NCI-H2196 treated with DMSO at 0.1 percent for 48 hours (cell line): ENCODE results near the gene HSPBP1.
"Not testable (repeated sequence)": the region's sequence is repeated elsewhere in the genome, so short reads cannot be mapped to it uniquely, and the experiment has no call there.

Experiments used
- DNase-seq: peaks from one replicate; lab custom pipeline; 2025; ENCODE audit not compliant: unreplicated experiment; lab: John Stamatoyannopoulos, UW

The HSPBP1 gene

GRCh38 chr19:55279770-55280643 lies at the start of gene HSPBP1:
Gene HSPBP1, minus strand, starts transcription at chr19:55280110. Its CDS starts 502 bp downstream, at chr19:55279608.
- peak; percentile 95 for DNase-seq

GRCh38 chr19:55328774-55329318 lies 48.9 kb upstream of the HSPBP1 start:
- DNase-seq = not testable (repeated sequence)

GRCh38 chr19:55325172-55325571 lies 45.3 kb upstream of the HSPBP1 start, which contains the start of gene TMEM150B:
Gene TMEM150B, minus strand, starts transcription at chr19:55325341. Its CDS starts 4,305 bp downstream, at chr19:55321036.
- DNase-seq = no peak

GRCh38 chr19:55324662-55325061 lies 44.8 kb upstream of the HSPBP1 start:
- no peak for DNase-seq

- no peak for DNase-seq
These were observed 42.4 kb upstream of the HSPBP1 start for GRCh38 chr19:55322204-55322885.

GRCh38 chr19:55321466-55322137 lies 41.7 kb upstream of the HSPBP1 start:
- no peak for DNase-seq

- DNase-seq = no peak
These were observed 41.0 kb upstream of the HSPBP1 start for GRCh38 chr19:55320844-55321419.

GRCh38 chr19:55319785-55320184 lies 39.9 kb upstream of the HSPBP1 start:
- DNase-seq = no peak

GRCh38 chr19:55316646-55317045 lies 36.7 kb upstream of the HSPBP1 start:
- DNase-seq = no peak

GRCh38 chr19:55315956-55316525 lies 36.1 kb upstream of the HSPBP1 start:
- DNase-seq = no peak

GRCh38 chr19:55314396-55314795 lies 34.5 kb upstream of the HSPBP1 start:
- no peak for DNase-seq

GRCh38 chr19:55312621-55313512 lies 33.0 kb upstream of the HSPBP1 start:
- DNase-seq = no peak

- DNase-seq = no peak
These were observed 31.9 kb upstream of the HSPBP1 start for GRCh38 chr19:55311797-55312196.

- no peak for DNase-seq
These were observed 31.5 kb upstream of the HSPBP1 start for GRCh38 chr19:55311397-55311796.

- no peak for DNase-seq
These were observed 30.6 kb upstream of the HSPBP1 start for GRCh38 chr19:55310498-55310897.

GRCh38 chr19:55309448-55309847 lies 29.5 kb upstream of the HSPBP1 start:
- DNase-seq = no peak

- no peak for DNase-seq
These were observed 28.4 kb upstream of the HSPBP1 start for GRCh38 chr19:55308281-55308680.

- no peak for DNase-seq
These were observed 26.8 kb upstream of the HSPBP1 start for GRCh38 chr19:55306712-55307111.

GRCh38 chr19:55305983-55306562 lies 26.2 kb upstream of the HSPBP1 start:
- no peak for DNase-seq
